ENCODE measurements around the gene OSGEP. TPM values are rescaled to one million over a fixed set of nuclear protein-coding genes. Genes with fewer than 3 reads are reported as not detected.

The OSGEP gene
- total and polyA plus RNA-seq, 12 donors = 17.6 to 37.6 (median 22.8) TPM

- no peaks in the 10 kb centered on the region for H3K9me3 ChIP-seq
- H3K27me3 ChIP-seq = peaks cover 0 to 6% (median 0%) of the 10 kb centered on the region in 7 donors
- no peak for ATAC-seq
- intact Hi-C loops (cut with DNase I) = no loop called here
- peaks cover 0 to 24% (median 14%) of the 10 kb centered on the region in 9 donors for H3K4me1 ChIP-seq
- H3K27ac ChIP-seq = no peak overlapping the region
- no peak for TF ChIP-seq CTCF (IDR thresholded peaks at IDR 0.05)
- no peak overlapping the region for H3K4me3 ChIP-seq
- 93 to 94% methylated on average over 4 of the region's 4 CpGs for WGBS, 2 donors
- no peaks in the 10 kb centered on the region for H3K36me3 ChIP-seq
- no peak for DNase-seq
Observed at GRCh38 chr14:20436363-20436755, 18.3 kb downstream of the OSGEP start.

GRCh38 chr14:20435582-20436362 is 18.8 kb downstream of the OSGEP start, which contains the start of gene KLHL33:
Gene KLHL33, minus strand, starts transcription at chr14:20436166. Its CDS starts 355 bp downstream, at chr14:20435811.
- Histone ChIP-seq H3K4me3 (peak within 1 kb of the TSS; percentile 13 to 64 (median 52)), H3K4me1 (peaks cover 0 to 24% (median 13%) of the 10 kb centered on the region in 9 donors), H3K9me3 (no peaks in the 10 kb centered on the region), H3K27ac (peak within 1 kb of the TSS; percentile 7 to 82 (median 64)), H3K36me3 (no peaks in the 10 kb centered on the region), H3K27me3 (peaks cover 0 to 6% (median 0%) of the 10 kb centered on the region in 7 donors)
- DNase-seq = no peak
- intact Hi-C loops (cut with DNase I) = no loop called here
- peak; percentile 8 to 59 (median 36) for ATAC-seq
- WGBS, 2 donors = 66 to 71% methylated on average over 17 of the region's 17 CpGs
- no peak for TF ChIP-seq CTCF (IDR thresholded peaks at IDR 0.05)

GRCh38 chr14:20434701-20435581 is 19.7 kb downstream of the OSGEP start:
- WGBS, 2 donors = 15 to 16% methylated on average over 44 of the region's 44 CpGs
- intact Hi-C loops (cut with DNase I) = no loop called here

More at GRCh38 chr14:20434701-20435581, 19.7 kb downstream of the OSGEP start:
- peaks cover 0 to 33% (median 16%) of the 10 kb centered on the region in 9 donors for H3K4me1 ChIP-seq
- peak overlapping the region; percentile 7 to 82 (median 64) for H3K27ac ChIP-seq
- no peaks in the 10 kb centered on the region for H3K9me3 ChIP-seq
- peaks cover 0 to 6% (median 0%) of the 10 kb centered on the region in 9 donors for H3K36me3 ChIP-seq
- ATAC-seq (peak; percentile 52 to 86 (median 65)), DNase-seq (peak; percentile 67 to 82)
- H3K27me3 ChIP-seq = peaks cover 0 to 6% (median 0%) of the 10 kb centered on the region in 7 donors
- no peak for TF ChIP-seq CTCF (IDR thresholded peaks at IDR 0.05)
- H3K4me3 ChIP-seq = peak overlapping the region; percentile 13 to 64 (median 52)

Data from heart right ventricle (tissue), 16 donors.